Right lobe of liver (tissue), 6 donors: ENCODE data around the gene PFN3. TPM values are rescaled to one million over a fixed set of nuclear protein-coding genes. Genes with fewer than 3 reads are reported as not detected.
A peak's percentile ranks its signal among the peaks of the same experiment; 100 is the strongest.

Experiments used
- ATAC-seq, 4 donors: fragments of 200-7000 bp; cut with Tn5 transposase; one replicate each; pipeline ENCODE4 v1.9.1; 2020; ENCODE audit warnings: mild to moderate bottlenecking in 4 of 4, moderate library complexity in 4 of 4
- DNase-seq, 3 donors: peaks; one replicate each; pipeline ENCODE4 v3.0.0-alpha.2; 2020
- H3K27ac ChIP-seq, 3 donors: fragments of 200-600 bp; one replicate each; pipeline ENCODE4 v1.8.0; 2022
- H3K27me3 ChIP-seq, 2 donors: fragments of 200-600 bp; one replicate each; pipeline ENCODE4 v1.8.0; 2022
- H3K36me3 ChIP-seq, 4 donors: fragments of 200-600 bp; sonication (generic) in 1 of 4; one replicate each; pipeline versions ENCODE4 v1.5.1 to v1.8.0; 2017 to 2022; ENCODE audit warnings: control low read depth in 1 of 4
- H3K4me1 ChIP-seq, 4 donors: fragments of 200-600 bp; sonication (generic) in 1 of 4; one replicate each; pipeline versions ENCODE4 v1.5.1 to v1.8.0; 2017 to 2022; ENCODE audit warnings: control low read depth in 1 of 4
- H3K4me3 ChIP-seq, 3 donors: fragments of 200-600 bp; one replicate each; pipeline ENCODE4 v1.8.0; 2022
- H3K9me3 ChIP-seq, 4 donors: fragments of 200-600 bp; sonication (generic) in 1 of 4; one replicate each; pipeline versions ENCODE4 v1.5.1 to v1.8.0; 2017 to 2022; ENCODE audit warnings: control low read depth in 1 of 4
- POLR2A ChIP-seq: fragments of 450-650 bp; IDR thresholded peaks from one replicate; pipeline ENCODE4 v1.6.1; 2017; ENCODE audit warnings: antibody characterized with exemption, mild to moderate bottlenecking
- WGBS: methylation state at CpG from one replicate; pipeline ENCODE4 v1.1.6; 2018; ENCODE audit warnings: low coverage, low lambda C conversion rate; ENCODE audit not compliant: insufficient coverage; ENCODE audit errors: missing lambda C conversion rate; 5-methylcytosine and 5-hydroxymethylcytosine counted together
- intact Hi-C, 2 donors: fragments of 100-400 bp; cut with DNase I; formaldehyde crosslinking; loops; one replicate each; pipeline versions ENCODE4 v1.11.2 to v1.14.1; 2022
- total RNA-seq, 6 experiments: library from RNA; depleted of rRNA in 2 of 6; stranded (reverse); fragments of >200 nt in 2 of 6; fragmentation: NEBNext Ultra II Directional in 3 of 6; extraction: Animal tissue kit (Norgen Biotek cat#: 25700) in 3 of 6; gene quantifications; one replicate each; pipeline versions ENCODE4 v1.1.0 to v1.2.4, GENCODE V29; 2016 to 2023
- TF ChIP-seq, protein P1 (sequence below), 4 donors: fragments of 200-600 bp in 3 of 4; fragments of 450-650 bp in 1 of 4; IDR thresholded peaks; one replicate each; pipeline versions ENCODE4 v1.5.1 to v1.8.0; 2016 to 2022; ENCODE audit warnings: antibody characterized with exemption in 4 of 4, mild to moderate bottlenecking in 2 of 4
- donor health status: DM: no; HTN: yes; CAD: no.
- donor health status: DM: no; HTN: no; CAD: no.
- donor health status: DM: no; HTN: no; CAD: no.
- donor health status: DM: no; HTN: yes; CAD: no.
- donor health status: DM: no; HTN: yes; CAD: no.

The PFN3 gene
- total RNA-seq, 6 experiments from 2014 or later = not detected

GRCh38 chr5:177433658-177434217 is 33.3 kb upstream of the PFN3 start:
- H3K4me1 ChIP-seq = peaks cover 0 to 3% (median 0%) of the 10 kb centered on the region in 4 donors
- H3K9me3 ChIP-seq = no peaks in the 10 kb centered on the region
- WGBS = no CpG with 5 or more reads among the region's 29 CpGs
- intact Hi-C loops = no loop called here
- H3K27me3 ChIP-seq = no peaks in the 10 kb centered on the region
- no peak overlapping the region for H3K4me3 ChIP-seq
- no peak for ATAC-seq
- peaks cover 0 to 44% (median 0%) of the 10 kb centered on the region in 4 donors for H3K36me3 ChIP-seq
- no peak for DNase-seq
- no peak for TF ChIP-seq POLR2A
- H3K27ac ChIP-seq = no peak overlapping the region

GRCh38 chr5:177432839-177433657 is 32.6 kb upstream of the PFN3 start:
- Histone ChIP-seq H3K9me3 (no peaks in the 10 kb centered on the region), H3K27me3 (no peaks in the 10 kb centered on the region), H3K4me3 (no peak overlapping the region), H3K36me3 (peaks cover 0 to 44% (median 0%) of the 10 kb centered on the region in 4 donors), H3K4me1 (peaks cover 0 to 3% (median 0%) of the 10 kb centered on the region in 4 donors), H3K27ac (no peak overlapping the region)
- no peak for DNase-seq
- ATAC-seq = no peak
- WGBS = 100% methylated on average over 1 of the region's 25 CpGs
- TF ChIP-seq, protein P1, sequence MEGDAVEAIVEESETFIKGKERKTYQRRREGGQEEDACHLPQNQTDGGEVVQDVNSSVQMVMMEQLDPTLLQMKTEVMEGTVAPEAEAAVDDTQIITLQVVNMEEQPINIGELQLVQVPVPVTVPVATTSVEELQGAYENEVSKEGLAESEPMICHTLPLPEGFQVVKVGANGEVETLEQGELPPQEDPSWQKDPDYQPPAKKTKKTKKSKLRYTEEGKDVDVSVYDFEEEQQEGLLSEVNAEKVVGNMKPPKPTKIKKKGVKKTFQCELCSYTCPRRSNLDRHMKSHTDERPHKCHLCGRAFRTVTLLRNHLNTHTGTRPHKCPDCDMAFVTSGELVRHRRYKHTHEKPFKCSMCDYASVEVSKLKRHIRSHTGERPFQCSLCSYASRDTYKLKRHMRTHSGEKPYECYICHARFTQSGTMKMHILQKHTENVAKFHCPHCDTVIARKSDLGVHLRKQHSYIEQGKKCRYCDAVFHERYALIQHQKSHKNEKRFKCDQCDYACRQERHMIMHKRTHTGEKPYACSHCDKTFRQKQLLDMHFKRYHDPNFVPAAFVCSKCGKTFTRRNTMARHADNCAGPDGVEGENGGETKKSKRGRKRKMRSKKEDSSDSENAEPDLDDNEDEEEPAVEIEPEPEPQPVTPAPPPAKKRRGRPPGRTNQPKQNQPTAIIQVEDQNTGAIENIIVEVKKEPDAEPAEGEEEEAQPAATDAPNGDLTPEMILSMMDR (IDR thresholded peaks at IDR 0.05) = no peak
- no peak for TF ChIP-seq POLR2A
- intact Hi-C loops = no loop called here

- no peak overlapping the region for H3K4me3 ChIP-seq
- ATAC-seq (no peak), DNase-seq (peak in 1 of 3 donors; percentile 52)
- no peaks in the 10 kb centered on the region for H3K27me3 ChIP-seq
- 93% methylated on average over 6 of the region's 18 CpGs for WGBS
- H3K27ac ChIP-seq = peak overlapping the region in 1 of 3 donors; percentile 24
- H3K36me3 ChIP-seq = peaks cover 0 to 42% (median 0%) of the 10 kb centered on the region in 4 donors
- intact Hi-C loops = no loop called here
- no peaks in the 10 kb centered on the region for H3K9me3 ChIP-seq
- peaks cover 0 to 9% (median 0%) of the 10 kb centered on the region in 4 donors for H3K4me1 ChIP-seq
- TF ChIP-seq POLR2A = no peak
- TF ChIP-seq, protein P1 (IDR thresholded peaks at IDR 0.05) = no peak
Observed at GRCh38 chr5:177432143-177432838, 31.8 kb upstream of the PFN3 start.

- Histone ChIP-seq H3K36me3 (peaks cover 0 to 40% (median 0%) of the 10 kb centered on the region in 4 donors), H3K4me1 (peaks cover 0 to 12% (median 0%) of the 10 kb centered on the region in 4 donors), H3K27ac (peak overlapping the region in 1 of 3 donors; percentile 24), H3K27me3 (no peaks in the 10 kb centered on the region), H3K9me3 (no peaks in the 10 kb centered on the region), H3K4me3 (no peak overlapping the region)
- TF ChIP-seq, protein P1 (IDR thresholded peaks at IDR 0.05) = no peak
- TF ChIP-seq POLR2A = no peak
- WGBS = 92% methylated on average over 6 of the region's 29 CpGs
- DNase-seq = peak; percentile 58 to 76 (median 63)
- ATAC-seq = peak; percentile 2 to 20 (median 9)
- intact Hi-C loops = no loop called here
Observed at GRCh38 chr5:177431317-177432142, 31.1 kb upstream of the PFN3 start.
